ENCODE data around the gene EXD2.

DNA sequence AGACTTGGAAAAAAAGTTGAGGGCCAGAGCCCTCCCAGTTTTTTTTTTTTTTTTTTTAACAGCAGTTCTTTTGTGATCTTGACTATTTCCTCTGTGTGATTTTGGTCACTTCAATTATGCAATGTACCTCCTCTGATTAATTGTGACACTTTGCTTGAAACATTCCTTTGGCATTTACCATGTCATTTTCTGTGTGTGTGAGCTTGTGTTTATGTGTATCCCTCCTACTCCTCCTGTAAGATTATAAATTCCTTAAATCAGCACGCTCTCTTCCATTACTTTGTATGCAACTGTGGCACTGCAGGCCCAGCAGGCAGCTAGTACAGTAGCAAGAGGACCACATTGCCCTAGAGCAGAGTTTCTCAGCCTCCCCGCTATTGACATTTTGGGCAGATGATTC is 35.4 kb downstream of the EXD2 start:
- TF ChIP-seq, protein P1, sequence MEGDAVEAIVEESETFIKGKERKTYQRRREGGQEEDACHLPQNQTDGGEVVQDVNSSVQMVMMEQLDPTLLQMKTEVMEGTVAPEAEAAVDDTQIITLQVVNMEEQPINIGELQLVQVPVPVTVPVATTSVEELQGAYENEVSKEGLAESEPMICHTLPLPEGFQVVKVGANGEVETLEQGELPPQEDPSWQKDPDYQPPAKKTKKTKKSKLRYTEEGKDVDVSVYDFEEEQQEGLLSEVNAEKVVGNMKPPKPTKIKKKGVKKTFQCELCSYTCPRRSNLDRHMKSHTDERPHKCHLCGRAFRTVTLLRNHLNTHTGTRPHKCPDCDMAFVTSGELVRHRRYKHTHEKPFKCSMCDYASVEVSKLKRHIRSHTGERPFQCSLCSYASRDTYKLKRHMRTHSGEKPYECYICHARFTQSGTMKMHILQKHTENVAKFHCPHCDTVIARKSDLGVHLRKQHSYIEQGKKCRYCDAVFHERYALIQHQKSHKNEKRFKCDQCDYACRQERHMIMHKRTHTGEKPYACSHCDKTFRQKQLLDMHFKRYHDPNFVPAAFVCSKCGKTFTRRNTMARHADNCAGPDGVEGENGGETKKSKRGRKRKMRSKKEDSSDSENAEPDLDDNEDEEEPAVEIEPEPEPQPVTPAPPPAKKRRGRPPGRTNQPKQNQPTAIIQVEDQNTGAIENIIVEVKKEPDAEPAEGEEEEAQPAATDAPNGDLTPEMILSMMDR (IDR thresholded peaks at IDR 0.05; ENCODE audit: low read depth, low read length), result no peak
- TF ChIP-seq POLR2A (IDR thresholded peaks at IDR 0.05; ENCODE audit: extremely low read depth, insufficient read length) (no peak), MYC (IDR thresholded peaks at IDR 0.05; ENCODE audit: low read depth, low read length) (no peak)
- TF ChIP-seq, protein P2, sequence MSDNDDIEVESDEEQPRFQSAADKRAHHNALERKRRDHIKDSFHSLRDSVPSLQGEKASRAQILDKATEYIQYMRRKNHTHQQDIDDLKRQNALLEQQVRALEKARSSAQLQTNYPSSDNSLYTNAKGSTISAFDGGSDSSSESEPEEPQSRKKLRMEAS (IDR thresholded peaks at IDR 0.05; ENCODE audit: low read depth, low read length), result no peak
